H1 (cell line): ENCODE data around the gene ZBTB11. TPM values are rescaled to one million over a fixed set of nuclear protein-coding genes. Genes with fewer than 3 reads are reported as not detected.

ENCODE experiments used
- CTBP2 ChIP-seq: IDR thresholded peaks from 2 replicates; pipeline ENCODE4 v1.7.0; 2011; ENCODE audit warnings: borderline replicate concordance, mild to moderate bottlenecking, moderate library complexity, mixed read lengths, low read length; ENCODE audit not compliant: insufficient read depth, insufficient read length
- polyA plus RNA-seq, 7 experiments: library from polyadenylated mRNA; depleted of rRNA in 3 of 7; stranded (reverse) in 5 of 7; unstranded in 2 of 7; fragments of >200 nt in 5 of 7; fragments of 200-250 nt in 2 of 7; gene quantifications; 1 replicate in 5 of 7; 2 replicates in 1 of 7; 4 replicates in 1 of 7; pipeline versions ENCODE4 v1.2.1 to v1.2.3, GENCODE V29; 2011 to 2013; ENCODE audit warnings: missing spikeins in 2 of 7, mixed read lengths in 2 of 7
- total RNA-seq: library from RNA; stranded (reverse); fragmentation: NEBNext Ultra II Directional; extraction: Animal tissue kit (Norgen Biotek cat#: 25700); gene quantifications from 2 replicates; pipeline ENCODE4 v1.2.1, GENCODE V29; 2021

The ZBTB11 gene
- total and polyA plus RNA-seq, 2 of the 8 experiments (the other 6 are each of a cell fraction or from before 2014, with no cell fraction given), result 3.0 to 14.0 TPM

DNA sequence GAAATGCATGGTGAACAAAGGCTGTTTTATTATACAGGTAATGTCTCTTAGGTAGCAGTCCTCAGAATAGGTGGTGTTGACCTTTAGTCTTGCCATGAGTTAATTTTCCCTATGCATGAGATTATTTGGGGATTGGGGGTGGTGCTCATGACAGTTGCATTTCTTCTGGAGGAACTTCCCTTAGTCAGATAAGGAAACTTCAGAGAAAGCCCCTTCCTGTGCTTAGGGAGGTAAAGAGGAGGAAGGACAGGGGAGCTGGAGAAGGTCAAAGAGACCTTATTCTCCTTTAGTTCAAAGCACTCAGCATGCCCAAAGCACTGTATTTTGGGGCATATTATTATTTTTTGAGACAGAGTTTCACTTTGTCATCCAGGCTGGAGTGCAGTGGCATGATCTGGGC, 47.7 kb downstream of the ZBTB11 start (continued):
- TF ChIP-seq CTBP2, result no peak
